PC-3 (cell line): ENCODE results near the gene ZNF385B.

ENCODE experiments used
- EZH2 ChIP-seq: fragments of 300-600 bp; sonication (generic); IDR thresholded peaks from one replicate; pipeline ENCODE4 v1.6.1; 2017; ENCODE audit warnings: antibody characterized with exemption, mild to moderate bottlenecking, low read length; ENCODE audit not compliant: unreplicated experiment
- TF ChIP-seq, protein P1 (sequence below): fragments of 300-600 bp; sonication (generic); conservative IDR thresholded peaks from 2 replicates; pipeline ENCODE4 v1.5.1; 2017; ENCODE audit warnings: antibody characterized with exemption, low read depth, mild to moderate bottlenecking, low read length

DNA sequence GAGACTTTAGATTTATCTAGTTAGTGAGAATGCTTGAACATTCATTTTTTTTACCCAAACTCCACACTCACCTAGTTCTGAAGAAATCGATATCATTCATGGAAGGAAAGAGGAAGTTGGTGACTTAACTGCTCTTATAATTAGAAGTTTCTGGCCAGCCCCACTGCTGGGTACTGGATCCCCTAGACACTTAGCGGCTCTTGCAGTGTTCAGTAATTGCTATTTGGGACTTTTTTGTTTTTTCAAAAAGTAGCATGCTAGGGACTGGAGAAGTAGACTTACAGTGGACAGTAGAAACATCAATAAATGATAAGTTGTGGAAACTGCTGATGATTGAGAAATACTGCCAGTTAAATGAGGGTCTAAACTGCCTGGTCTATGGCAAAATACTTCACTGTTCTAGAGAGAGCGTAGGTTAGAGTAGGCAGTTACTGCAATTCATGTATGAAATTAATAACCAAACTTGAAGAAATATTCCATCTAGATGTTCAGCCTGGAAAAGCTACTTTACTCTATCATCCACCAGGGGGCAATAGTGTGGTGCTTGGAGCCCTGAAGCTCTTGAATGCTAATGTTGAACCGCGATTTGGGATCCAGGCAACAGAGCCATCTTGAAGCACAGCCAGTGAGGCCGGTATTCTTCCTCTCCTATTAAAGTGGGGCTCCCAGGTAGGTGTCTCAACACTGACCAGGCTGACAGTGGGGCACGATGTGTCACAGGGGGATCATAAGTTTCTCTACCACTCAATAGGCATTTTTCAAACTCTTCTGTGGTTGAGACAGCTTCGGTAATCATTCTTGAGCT, 450.7 kb downstream of the ZNF385B start:
- TF ChIP-seq, protein P1, sequence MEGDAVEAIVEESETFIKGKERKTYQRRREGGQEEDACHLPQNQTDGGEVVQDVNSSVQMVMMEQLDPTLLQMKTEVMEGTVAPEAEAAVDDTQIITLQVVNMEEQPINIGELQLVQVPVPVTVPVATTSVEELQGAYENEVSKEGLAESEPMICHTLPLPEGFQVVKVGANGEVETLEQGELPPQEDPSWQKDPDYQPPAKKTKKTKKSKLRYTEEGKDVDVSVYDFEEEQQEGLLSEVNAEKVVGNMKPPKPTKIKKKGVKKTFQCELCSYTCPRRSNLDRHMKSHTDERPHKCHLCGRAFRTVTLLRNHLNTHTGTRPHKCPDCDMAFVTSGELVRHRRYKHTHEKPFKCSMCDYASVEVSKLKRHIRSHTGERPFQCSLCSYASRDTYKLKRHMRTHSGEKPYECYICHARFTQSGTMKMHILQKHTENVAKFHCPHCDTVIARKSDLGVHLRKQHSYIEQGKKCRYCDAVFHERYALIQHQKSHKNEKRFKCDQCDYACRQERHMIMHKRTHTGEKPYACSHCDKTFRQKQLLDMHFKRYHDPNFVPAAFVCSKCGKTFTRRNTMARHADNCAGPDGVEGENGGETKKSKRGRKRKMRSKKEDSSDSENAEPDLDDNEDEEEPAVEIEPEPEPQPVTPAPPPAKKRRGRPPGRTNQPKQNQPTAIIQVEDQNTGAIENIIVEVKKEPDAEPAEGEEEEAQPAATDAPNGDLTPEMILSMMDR = peak; percentile 85
- TF ChIP-seq EZH2 = no peak
